CD8-positive, alpha-beta memory T cell (primary cell): ENCODE data around the gene RAB40B. TPM values are rescaled to one million over a fixed set of nuclear protein-coding genes. Genes with fewer than 3 reads are reported as not detected.

Experiments
- CTCF ChIA-PET: fragments of 350-600 bp; sonication (Branson Sonifier 250); formaldehyde crosslinking; loops from one replicate; lab custom pipeline; 2021; ENCODE audit warnings: antibody characterized with exemption; lab: Charles Lee
- POLR2A ChIA-PET: fragments of 350-600 bp; sonication (Branson Sonifier 250); formaldehyde crosslinking; loops from one replicate; lab custom pipeline; 2021; ENCODE audit warnings: antibody characterized with exemption; lab: Charles Lee
- DNase-seq, 5 donors: peaks; one replicate each; pipeline versions ENCODE4 v3.0.0 to v3.0.0-alpha.2; 2020 to 2022; ENCODE audit warnings: mixed read lengths in 1 of 5
- H3K27ac ChIP-seq: one replicate; pipeline ENCODE4 v1.7.0; 2013; ENCODE audit warnings: low read depth, mild to moderate bottlenecking, low read length, moderate library complexity
- H3K27me3 ChIP-seq: 2 replicates; pipeline ENCODE4 v1.7.0; 2013; ENCODE audit warnings: low read length, mild to moderate bottlenecking; ENCODE audit not compliant: insufficient read depth, poor library complexity, severe bottlenecking
- H3K36me3 ChIP-seq: 2 replicates; pipeline ENCODE4 v1.7.0; 2013; ENCODE audit warnings: mild to moderate bottlenecking, low read length, moderate library complexity; ENCODE audit not compliant: insufficient read depth
- H3K4me1 ChIP-seq: 2 replicates; pipeline ENCODE4 v1.7.0; 2013; ENCODE audit warnings: mild to moderate bottlenecking, low read length, moderate library complexity; ENCODE audit not compliant: insufficient read depth
- H3K4me3 ChIP-seq: 2 replicates; pipeline ENCODE4 v1.7.0; 2013; ENCODE audit warnings: mild to moderate bottlenecking, low read length
- H3K9me3 ChIP-seq: 2 replicates; pipeline ENCODE4 v1.7.0; 2013; ENCODE audit warnings: mild to moderate bottlenecking, low read length
- H3K27ac Mint-ChIP-seq, 8 donors: one replicate each; pipeline ENCODE4 v1.8.0; 2020 to 2021; ENCODE audit warnings: mixed read lengths in 8 of 8, mild to moderate bottlenecking in 6 of 8, inconsistent platforms in 3 of 8, moderate library complexity in 3 of 8
- H3K27me3 Mint-ChIP-seq, 2 donors: one replicate each; pipeline ENCODE4 v1.8.0; 2020 to 2021; ENCODE audit warnings: mixed read lengths in 2 of 2, mild to moderate bottlenecking in 1 of 2, moderate library complexity in 1 of 2
- H3K36me3 Mint-ChIP-seq, 3 donors: one replicate each; pipeline ENCODE4 v1.8.0; 2020 to 2021; ENCODE audit warnings: mixed read lengths in 3 of 3, inconsistent platforms in 1 of 3, mild to moderate bottlenecking in 1 of 3
- H3K4me1 Mint-ChIP-seq, 3 donors: one replicate each; pipeline ENCODE4 v1.8.0; 2020 to 2021; ENCODE audit warnings: mixed read lengths in 3 of 3, inconsistent platforms in 1 of 3, mild to moderate bottlenecking in 1 of 3
- H3K4me3 Mint-ChIP-seq, 7 donors: one replicate each; pipeline ENCODE4 v1.8.0; 2020 to 2021; ENCODE audit warnings: mixed read lengths in 7 of 7, mild to moderate bottlenecking in 6 of 7, moderate library complexity in 4 of 7, inconsistent platforms in 2 of 7
- H3K9me3 Mint-ChIP-seq, 5 donors: one replicate each; pipeline ENCODE4 v1.8.0; 2020 to 2022; ENCODE audit warnings: mixed read lengths in 5 of 5, mild to moderate bottlenecking in 3 of 5, moderate library complexity in 2 of 5, inconsistent platforms in 1 of 5
- polyA plus RNA-seq: library from polyadenylated mRNA; unstranded; fragments of 300-500 nt; fragmentation: Illumina TruSeq; gene quantifications from one replicate; pipeline ENCODE4 v1.2.3, GENCODE V29; 2021
- total RNA-seq, 2 experiments: library from RNA; stranded (reverse); gene quantifications; one replicate each; pipeline ENCODE4 v1.2.3, GENCODE V29; 2021

The RAB40B gene
- total and polyA plus RNA-seq, 3 experiments from 2014 or later = 3.2 to 4.3 (median 4.0) TPM

GRCh38 chr17:82675476-82676245, 22.8 kb downstream of the RAB40B start:
- Histone ChIP-seq H3K4me1 (no peaks in the 10 kb centered on the region), H3K4me3 (no peak overlapping the region), H3K27me3 (no peaks in the 10 kb centered on the region), H3K27ac (no peak overlapping the region), H3K9me3 (no peaks in the 10 kb centered on the region), H3K36me3 (no peaks in the 10 kb centered on the region)
- Mint-ChIP-seq H3K4me1 (peaks cover 0 to 3% (median 0%) of the 10 kb centered on the region in 3 donors), H3K36me3 (peaks cover 0 to 2% (median 0%) of the 10 kb centered on the region in 3 donors), H3K4me3 (no peak overlapping the region), H3K27me3 (no peaks in the 10 kb centered on the region), H3K9me3 (no peaks in the 10 kb centered on the region), H3K27ac (no peak overlapping the region)
- CTCF ChIA-PET = no interaction called here
- POLR2A ChIA-PET = no interaction called here
- DNase-seq = no peak

GRCh38 chr17:82674656-82675475, 23.6 kb downstream of the RAB40B start:
- no peak overlapping the region for H3K27ac ChIP-seq
- no peak for DNase-seq
- peaks cover 0 to 2% (median 0%) of the 10 kb centered on the region in 3 donors for H3K36me3 Mint-ChIP-seq
- H3K4me1 Mint-ChIP-seq = peaks cover 0 to 3% (median 0%) of the 10 kb centered on the region in 3 donors
- H3K27ac Mint-ChIP-seq = no peak overlapping the region
- ChIA-PET POLR2A (no interaction called here), CTCF (no interaction called here)
- no peaks in the 10 kb centered on the region for H3K27me3 Mint-ChIP-seq
- H3K4me3 ChIP-seq = no peak overlapping the region
- H3K9me3 Mint-ChIP-seq = no peaks in the 10 kb centered on the region
- no peaks in the 10 kb centered on the region for H3K9me3 ChIP-seq
- H3K36me3 ChIP-seq = no peaks in the 10 kb centered on the region
- H3K27me3 ChIP-seq = no peaks in the 10 kb centered on the region
- H3K4me3 Mint-ChIP-seq = no peak overlapping the region
- H3K4me1 ChIP-seq = no peaks in the 10 kb centered on the region

- ChIA-PET POLR2A (no interaction called here), CTCF (interaction anchor here (0.7 kb wide), 1 partner anchor 1316 kb away, joined by 3 read pairs; no protein-coding TSS in a partner anchor)
- H3K4me3 Mint-ChIP-seq = peak overlapping the region in 1 of 7 donors; percentile 1
- H3K4me3 ChIP-seq = no peak overlapping the region
- no peaks in the 10 kb centered on the region for H3K9me3 Mint-ChIP-seq
- no peak overlapping the region for H3K27ac ChIP-seq
- peak overlapping the region in 1 of 8 donors; percentile 1 for H3K27ac Mint-ChIP-seq
- no peaks in the 10 kb centered on the region for H3K36me3 ChIP-seq
- peaks cover 0 to 6% (median 3%) of the 10 kb centered on the region in 3 donors for H3K4me1 Mint-ChIP-seq
- no peaks in the 10 kb centered on the region for H3K27me3 Mint-ChIP-seq
- H3K27me3 ChIP-seq = no peaks in the 10 kb centered on the region
- no peak for DNase-seq
- no peaks in the 10 kb centered on the region for H3K4me1 ChIP-seq
- no peaks in the 10 kb centered on the region for H3K36me3 Mint-ChIP-seq
- H3K9me3 ChIP-seq = no peaks in the 10 kb centered on the region
These were observed 27.6 kb downstream of the RAB40B start for GRCh38 chr17:82670661-82671450.

DNA sequence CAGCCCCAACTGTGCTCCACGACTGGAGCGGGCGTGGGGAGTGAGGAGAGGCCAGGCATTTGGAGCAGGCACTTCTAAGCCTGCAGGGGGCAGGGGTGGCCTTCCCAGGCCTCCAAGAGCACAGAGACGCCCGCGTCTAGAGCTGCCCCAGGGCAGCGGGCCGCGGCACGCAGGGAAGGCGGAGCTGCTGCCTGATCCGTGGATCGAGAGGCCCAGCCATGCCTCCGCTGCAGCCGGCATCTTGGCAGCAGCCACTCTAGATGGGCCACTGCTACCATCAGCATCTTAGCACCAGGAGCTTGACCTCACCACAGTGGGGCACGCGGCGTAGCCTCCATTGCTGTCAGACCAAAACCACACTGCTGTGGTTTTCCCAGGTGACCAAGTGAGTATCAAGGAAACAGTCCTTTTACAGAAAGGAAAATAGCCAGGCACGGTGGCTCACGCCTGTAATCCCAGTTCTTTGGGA, 29.8 kb downstream of the RAB40B start:
- H3K9me3 Mint-ChIP-seq = no peaks in the 10 kb centered on the region
- Histone ChIP-seq H3K36me3 (no peaks in the 10 kb centered on the region), H3K9me3 (no peaks in the 10 kb centered on the region), H3K27me3 (no peaks in the 10 kb centered on the region), H3K27ac (no peak overlapping the region), H3K4me1 (no peaks in the 10 kb centered on the region), H3K4me3 (no peak overlapping the region)
- H3K4me3 Mint-ChIP-seq = peak overlapping the region in 2 of 7 donors; percentile 27 to 77
- no peaks in the 10 kb centered on the region for H3K36me3 Mint-ChIP-seq
- ChIA-PET CTCF (interaction anchor here (0.7 to 1.5 kb wide), 7 partner anchors 9 to 113 kb away, joined by 3 to 5 read pairs (median 4); no protein-coding TSS in a partner anchor), POLR2A (no interaction called here)
- H3K27me3 Mint-ChIP-seq = no peaks in the 10 kb centered on the region
- H3K27ac Mint-ChIP-seq = no peak overlapping the region
- peaks cover 0 to 6% (median 3%) of the 10 kb centered on the region in 3 donors for H3K4me1 Mint-ChIP-seq
- DNase-seq = peak in 3 of 5 donors; percentile 9 to 59 (median 40)

- no peaks in the 10 kb centered on the region for H3K9me3 ChIP-seq
- H3K4me3 Mint-ChIP-seq = peak overlapping the region in 1 of 7 donors; percentile 27
- H3K4me1 ChIP-seq = no peaks in the 10 kb centered on the region
- H3K27me3 ChIP-seq = no peaks in the 10 kb centered on the region
- DNase-seq = no peak
- H3K9me3 Mint-ChIP-seq = no peaks in the 10 kb centered on the region
- no peak overlapping the region for H3K4me3 ChIP-seq
- no peak overlapping the region for H3K27ac Mint-ChIP-seq
- ChIA-PET CTCF (interaction anchor here (0.7 to 1.5 kb wide), 5 partner anchors 9 to 107 kb away, joined by 3 to 5 read pairs (median 4); no protein-coding TSS in a partner anchor), POLR2A (interaction anchor here (0.5 kb wide), 1 partner anchor 46 kb away, joined by 4 read pairs; no protein-coding TSS in a partner anchor)
- no peaks in the 10 kb centered on the region for H3K36me3 Mint-ChIP-seq
- H3K36me3 ChIP-seq = no peaks in the 10 kb centered on the region
- H3K4me1 Mint-ChIP-seq = peaks cover 0 to 6% (median 3%) of the 10 kb centered on the region in 3 donors
- H3K27me3 Mint-ChIP-seq = no peaks in the 10 kb centered on the region
- H3K27ac ChIP-seq = no peak overlapping the region
These were observed 30.4 kb downstream of the RAB40B start for GRCh38 chr17:82668024-82668630.

- H3K27ac ChIP-seq = no peak overlapping the region
- POLR2A ChIA-PET = interaction anchor here (0.5 kb wide), 1 partner anchor 45 kb away, joined by 4 read pairs; no protein-coding TSS in a partner anchor
- peak in 1 of 5 donors; percentile 11 for DNase-seq
- Mint-ChIP-seq H3K27ac (peak overlapping the region in 1 of 8 donors; percentile 87), H3K27me3 (no peaks in the 10 kb centered on the region), H3K9me3 (no peaks in the 10 kb centered on the region), H3K4me3 (no peak overlapping the region), H3K4me1 (peaks cover 0 to 6% (median 3%) of the 10 kb centered on the region in 3 donors), H3K36me3 (no peaks in the 10 kb centered on the region)
- CTCF ChIA-PET = interaction anchor here (1.3 to 1.4 kb wide), 2 partner anchors 18 to 100 kb away, joined by 3 to 5 read pairs; no protein-coding TSS in a partner anchor
- H3K27me3 ChIP-seq = no peaks in the 10 kb centered on the region
- no peaks in the 10 kb centered on the region for H3K36me3 ChIP-seq
- no peaks in the 10 kb centered on the region for H3K4me1 ChIP-seq
- H3K4me3 ChIP-seq = no peak overlapping the region
- no peaks in the 10 kb centered on the region for H3K9me3 ChIP-seq
These were observed 30.9 kb downstream of the RAB40B start for GRCh38 chr17:82667668-82668000.

GRCh38 chr17:82666931-82667667, 31.4 kb downstream of the RAB40B start:
- Mint-ChIP-seq H3K27ac (peak overlapping the region in 1 of 8 donors; percentile 87), H3K36me3 (no peaks in the 10 kb centered on the region), H3K4me3 (no peak overlapping the region), H3K27me3 (no peaks in the 10 kb centered on the region), H3K9me3 (no peaks in the 10 kb centered on the region), H3K4me1 (peaks cover 0 to 6% (median 3%) of the 10 kb centered on the region in 3 donors)
- ChIA-PET CTCF (no interaction called here), POLR2A (no interaction called here)
- Histone ChIP-seq H3K27me3 (no peaks in the 10 kb centered on the region), H3K27ac (no peak overlapping the region), H3K4me1 (no peaks in the 10 kb centered on the region), H3K9me3 (no peaks in the 10 kb centered on the region), H3K36me3 (no peaks in the 10 kb centered on the region), H3K4me3 (no peak overlapping the region)
- DNase-seq = peak in 1 of 5 donors; percentile 17
